A549 (cell line): ENCODE results near the gene LRRC74A. TPM values are rescaled to one million over a fixed set of nuclear protein-coding genes. Genes with fewer than 3 reads are reported as not detected.

ENCODE experiments used
- ATAC-seq, 2 experiments: fragments of 200-7000 bp in 1 of 2; fragments of >200 bp in 1 of 2; cut with Nextera tagmentation in 1 of 2; cut with Tn5 transposase in 1 of 2; 3 replicates each; pipeline versions ENCODE4 v1.8.0 to v1.9.1; 2018 to 2020; ENCODE audit warnings: mild to moderate bottlenecking in 1 of 2, moderate library complexity in 1 of 2
- CTCF ChIA-PET: fragments of 300-600 bp; sonication (Branson Sonifier 250); formaldehyde crosslinking; extraction: SDS; loops from one replicate; lab custom pipeline; 2021; ENCODE audit warnings: antibody characterized with exemption, inconsistent platforms; lab: Yijun Ruan, JAX
- POLR2A ChIA-PET: fragments of 350-600 bp; formaldehyde crosslinking; extraction: SDS; loops from one replicate; lab custom pipeline; 2021; ENCODE audit warnings: antibody characterized with exemption, inconsistent platforms; lab: Yijun Ruan, JAX
- DNase-seq, 2 experiments: peaks; one replicate each; pipeline versions ENCODE4 v3.0.0 to v3.0.0-alpha.2; 2011 to 2016; ENCODE audit warnings: low read depth in 1 of 2, low spot score in 1 of 2
- FAIRE-seq: peaks from 2 replicates; lab custom pipeline; 2011; peaks lifted over from hg19 to GRCh38; lab: Jason Lieb, UNC
- H3K27ac ChIP-seq, 2 experiments: fragments of >200 bp; sonication (Bioruptor Twin); formaldehyde crosslinking; 3 replicates each; pipeline ENCODE4 v1.5.1; 2016 to 2017
- H3K4me1 ChIP-seq: fragments of >200 bp; sonication (Bioruptor Twin); formaldehyde crosslinking; 3 replicates; pipeline ENCODE4 v1.6.1; 2016
- H3K4me2 ChIP-seq: fragments of >200 bp; sonication (Bioruptor Twin); formaldehyde crosslinking; 3 replicates; pipeline ENCODE4 v1.6.1; 2016
- H3K4me3 ChIP-seq: fragments of >200 bp; sonication (Bioruptor Twin); formaldehyde crosslinking; 3 replicates; pipeline ENCODE4 v1.5.1; 2016
- H3K9me3 ChIP-seq: fragments of >200 bp; sonication (Bioruptor Twin); formaldehyde crosslinking; 3 replicates; pipeline ENCODE4 v1.6.1; 2016
- ATOH8 ChIP-seq: fragments of 250-450 bp; sonication (Bioruptor Pico); IDR thresholded peaks from 2 replicates; pipeline ENCODE4 v1.5.0; 2020; ENCODE audit warnings: low read depth, mild to moderate bottlenecking, moderate library complexity
- BHLHE40 ChIP-seq: IDR thresholded peaks from 2 replicates; pipeline ENCODE4 v1.6.1; 2012; ENCODE audit warnings: low read depth, low read length, inconsistent platforms
- CHD2 ChIP-seq: fragments of 150-350 bp; IDR thresholded peaks from 2 replicates; pipeline ENCODE4 v1.6.1; 2014; ENCODE audit warnings: low read length; ENCODE audit not compliant: partially characterized antibody
- E2F6 ChIP-seq: IDR thresholded peaks from 2 replicates; pipeline ENCODE4 v1.6.1; 2012; ENCODE audit warnings: low read depth, borderline replicate concordance
- ESRRA ChIP-seq: fragments of 150-350 bp; IDR thresholded peaks from 2 replicates; pipeline ENCODE4 v1.6.1; 2014; ENCODE audit warnings: mild to moderate bottlenecking, low read length, borderline replicate concordance
- FOSB ChIP-seq: fragments of 250-450 bp; sonication (Bioruptor Pico); IDR thresholded peaks from 2 replicates; pipeline ENCODE4 v1.5.0; 2020; ENCODE audit warnings: mild to moderate bottlenecking, moderate library complexity
- HEYL ChIP-seq: fragments of 250-450 bp; sonication (Bioruptor Pico); IDR thresholded peaks from 2 replicates; pipeline ENCODE4 v1.8.0; 2021; ENCODE audit warnings: mild to moderate bottlenecking, moderate library complexity
- HOXA7 ChIP-seq: fragments of 250-450 bp; sonication (Bioruptor Pico); IDR thresholded peaks from 2 replicates; pipeline ENCODE4 v1.5.0; 2020; ENCODE audit warnings: mild to moderate bottlenecking, moderate library complexity
- JUN ChIP-seq, 2 experiments: fragments of >200 bp; sonication (Bioruptor Twin); formaldehyde crosslinking; IDR thresholded peaks; 2 replicates in 1 of 2; 3 replicates in 1 of 2; pipeline ENCODE4 v1.6.1; 2016 to 2017
- PBX3 ChIP-seq: IDR thresholded peaks from 2 replicates; pipeline ENCODE4 v1.6.1; 2012
- POLR2A ChIP-seq: IDR thresholded peaks from 2 replicates; pipeline ENCODE4 v1.6.1; 2012; ENCODE audit warnings: mild to moderate bottlenecking, low read length
- POLR2AphosphoS2 ChIP-seq: conservative IDR thresholded peaks from 2 replicates; pipeline ENCODE4 v1.6.1; 2012; ENCODE audit warnings: low read length, improper control_type of control experiment, inconsistent platforms
- RAD21 ChIP-seq, 2 experiments: fragments of >200 bp in 1 of 2; sonication (Bioruptor Twin) in 1 of 2; formaldehyde crosslinking in 1 of 2; IDR thresholded peaks in 1 of 2; conservative IDR thresholded peaks in 1 of 2; 2 replicates in 1 of 2; 3 replicates in 1 of 2; pipeline ENCODE4 v1.6.1; 2012 to 2018; ENCODE audit warnings: inconsistent platforms in 1 of 2
- REST ChIP-seq: fragments of 200-600 bp; sonication (generic); IDR thresholded peaks from 2 replicates; pipeline ENCODE4 v1.6.1; 2016; ENCODE audit warnings: antibody characterized with exemption, mild to moderate bottlenecking, moderate library complexity
- RNF2 ChIP-seq: fragments of 200-600 bp; sonication (generic); IDR thresholded peaks from 2 replicates; pipeline ENCODE4 v1.6.1; 2016; ENCODE audit warnings: low read depth, mild to moderate bottlenecking, antibody characterized with exemption, moderate library complexity, borderline replicate concordance
- ZSCAN20 ChIP-seq: fragments of 250-450 bp; sonication (Bioruptor Pico); IDR thresholded peaks from 2 replicates; pipeline ENCODE4 v1.8.0; 2022; ENCODE audit warnings: mild to moderate bottlenecking, moderate library complexity
- WGBS: methylation state at CpG from one replicate; pipeline ENCODE4 v1.1.6; 2017; ENCODE audit errors: missing lambda C conversion rate; 5-methylcytosine and 5-hydroxymethylcytosine counted together
- polyA plus RNA-seq, 4 experiments: library from polyadenylated mRNA; depleted of rRNA in 3 of 4; stranded (reverse); fragments of >200 nt; fragmentation: RNase III in 1 of 4; extraction: RNeasy Plus Mini Kit Qiagen cat#74134 plus additional on column Dnase treatment in 1 of 4; gene quantifications; 2 replicates in 3 of 4; 3 replicates in 1 of 4; pipeline ENCODE4 v1.2.3, GENCODE V29; 2011 to 2017
- TF ChIP-seq, protein P1 (sequence below): fragments of 450-650 bp; IDR thresholded peaks from 2 replicates; pipeline ENCODE4 v1.6.1; 2014; ENCODE audit warnings: antibody characterized with exemption

The LRRC74A gene
- polyA plus RNA-seq, 2 of the 4 experiments (the other 2 are of a cell fraction), result not detected

DNA sequence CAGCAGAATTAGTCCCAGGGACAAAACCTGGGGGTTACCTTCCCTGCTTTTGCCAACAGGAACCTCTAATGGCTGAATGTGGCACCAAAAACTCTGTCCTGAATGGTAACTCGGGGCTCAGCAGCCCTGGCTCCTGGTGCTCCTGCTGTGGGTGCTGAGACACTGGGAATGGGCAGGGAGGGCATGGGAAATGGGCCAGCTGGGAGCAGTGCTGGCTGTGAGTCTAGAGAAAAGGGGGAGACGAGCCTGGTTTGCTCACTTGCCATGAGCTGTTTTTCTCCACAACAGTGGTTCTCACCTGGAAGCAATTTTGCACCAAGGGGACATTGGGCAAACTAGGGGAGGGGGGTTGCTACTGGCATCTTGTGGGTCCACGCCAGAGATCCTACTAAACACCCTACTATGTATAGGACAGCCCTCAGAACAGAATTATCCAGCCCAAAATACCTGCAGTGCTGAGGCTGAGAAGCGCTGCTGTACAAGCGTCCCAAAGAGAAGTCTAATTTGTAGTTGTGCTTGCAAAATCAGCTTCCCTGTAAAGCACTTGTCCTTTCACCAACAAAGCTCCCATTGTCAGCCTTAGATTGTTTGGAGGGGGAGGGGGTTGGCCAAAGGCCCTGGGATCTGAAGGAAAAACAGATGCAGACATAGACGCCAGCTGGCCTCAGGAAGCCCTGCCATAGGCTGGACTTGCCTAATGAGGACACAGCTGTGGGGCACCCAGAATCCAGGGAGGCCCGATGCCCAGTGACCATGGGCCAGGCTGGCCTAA is 3.6 kb downstream of the LRRC74A start:
- H3K4me2 ChIP-seq, result no peak overlapping the region
- POLR2A ChIA-PET, result no interaction called here
- no peaks in the 10 kb centered on the region for H3K9me3 ChIP-seq
- no peak overlapping the region for H3K27ac ChIP-seq
- H3K4me3 ChIP-seq, result no peak overlapping the region
- H3K4me1 ChIP-seq, result no peaks in the 10 kb centered on the region
- 40% methylated on average over 7 of the region's 7 CpGs for WGBS
- TF ChIP-seq POLR2A (no peak), HEYL (CRISPR knock-in tag) (no peak), FOSB (no peak), POLR2AphosphoS2 (no peak), JUN (IDR thresholded peaks at IDR 0.05) (no peak), ATOH8 (CRISPR knock-in tag) (no peak), RNF2 (no peak)
- no peak for DNase-seq
- CTCF ChIA-PET, result interaction anchor here (0.7 to 1.9 kb wide), 4 partner anchors 18 to 1220 kb away, joined by 3 to 6 read pairs (median 3); partner anchors contain the start of gene ANGEL1
- no peak for FAIRE-seq
- ATAC-seq, result no peak

- POLR2A ChIA-PET, result no interaction called here
- CTCF ChIA-PET, result interaction anchor here (0.7 to 1.9 kb wide), 2 partner anchors 19 to 47 kb away, joined by 3 to 6 read pairs; partner anchors contain the start of gene ANGEL1
These were observed 4.3 kb downstream of the LRRC74A start for GRCh38 chr14:76830556-76830955.

DNA sequence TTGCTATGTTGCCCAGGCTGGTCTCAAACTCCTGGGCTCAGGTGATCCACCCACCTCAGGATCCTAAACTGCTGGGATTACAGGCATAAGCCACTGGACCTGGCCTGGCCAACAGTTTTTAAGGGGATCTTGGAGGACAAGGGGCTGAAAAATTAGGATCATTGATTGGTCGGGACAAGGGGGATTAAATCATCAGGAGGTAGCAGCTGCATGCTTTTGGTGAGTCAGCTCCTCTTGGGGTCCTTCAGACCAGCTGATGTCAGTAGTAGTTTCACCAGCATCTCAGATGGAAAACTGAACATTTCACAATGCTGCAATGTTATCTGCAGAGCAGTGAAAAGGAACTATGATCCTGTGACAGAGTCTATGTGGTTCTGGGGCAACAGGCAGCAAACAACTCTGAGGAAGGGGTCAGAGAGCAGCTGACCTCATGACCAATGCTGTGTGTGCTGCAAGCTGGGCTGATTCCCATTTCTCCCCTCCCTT is 6.3 kb downstream of the LRRC74A start:
- DNase-seq, result no peak
- FAIRE-seq, result no peak
- no peak overlapping the region for H3K4me2 ChIP-seq
- 0% methylated on average over 1 of the region's 1 CpG for WGBS
- no peaks in the 10 kb centered on the region for H3K9me3 ChIP-seq
- CTCF ChIA-PET, result interaction anchor here (1.0 to 1.1 kb wide), 2 partner anchors 16 to 38 kb away, joined by 3 read pairs; no protein-coding TSS in a partner anchor
- no peak overlapping the region for H3K27ac ChIP-seq
- no peaks in the 10 kb centered on the region for H3K4me1 ChIP-seq
- ATAC-seq, result no peak
- TF ChIP-seq CHD2 (no peak), ESRRA (no peak), BHLHE40 (no peak)
- POLR2A ChIA-PET, result no interaction called here
- H3K4me3 ChIP-seq, result no peak overlapping the region

More at GRCh38 chr14:76830556-76830955, 4.3 kb downstream of the LRRC74A start:
- WGBS, result 72% methylated on average over 4 of the region's 4 CpGs
- TF ChIP-seq, protein P1, sequence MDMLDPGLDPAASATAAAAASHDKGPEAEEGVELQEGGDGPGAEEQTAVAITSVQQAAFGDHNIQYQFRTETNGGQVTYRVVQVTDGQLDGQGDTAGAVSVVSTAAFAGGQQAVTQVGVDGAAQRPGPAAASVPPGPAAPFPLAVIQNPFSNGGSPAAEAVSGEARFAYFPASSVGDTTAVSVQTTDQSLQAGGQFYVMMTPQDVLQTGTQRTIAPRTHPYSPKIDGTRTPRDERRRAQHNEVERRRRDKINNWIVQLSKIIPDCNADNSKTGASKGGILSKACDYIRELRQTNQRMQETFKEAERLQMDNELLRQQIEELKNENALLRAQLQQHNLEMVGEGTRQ, result no peak
- TF ChIP-seq, all 56 proteins: peak for 0
- DNase-seq (no peak), FAIRE-seq (no peak), ATAC-seq (no peak)
- H3K4me2 ChIP-seq, result no peak overlapping the region
- H3K4me3 ChIP-seq, result no peak overlapping the region
- H3K27ac ChIP-seq, result no peak overlapping the region
- no peaks in the 10 kb centered on the region for H3K4me1 ChIP-seq
- no peaks in the 10 kb centered on the region for H3K9me3 ChIP-seq

DNA sequence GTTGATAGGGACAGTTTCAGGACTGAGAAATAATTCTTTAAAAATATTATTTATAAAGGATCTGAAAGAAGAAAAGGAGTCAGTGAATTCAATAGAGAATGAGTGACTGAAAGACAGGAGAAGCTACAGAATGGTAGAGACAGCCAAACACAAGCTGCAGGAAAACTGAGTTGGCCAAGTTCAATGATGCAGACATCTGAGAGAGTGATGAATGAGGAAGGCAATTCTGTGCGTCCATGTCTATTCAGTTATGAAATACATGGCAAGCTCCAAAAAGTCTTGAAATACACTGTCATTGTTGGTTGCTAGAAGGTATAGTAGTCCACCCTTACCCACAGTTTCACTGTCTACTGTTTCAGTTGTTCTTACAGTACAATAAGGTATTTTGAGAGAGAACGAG is 6.8 kb downstream of the LRRC74A start:
- CTCF ChIA-PET, result interaction anchor here (0.7 to 1.0 kb wide), 2 partner anchors 37 to 42 kb away, joined by 3 to 4 read pairs; no protein-coding TSS in a partner anchor
- TF ChIP-seq RAD21 (conservative IDR thresholded peaks at IDR 0.05 in 1 of 2, IDR thresholded peaks at IDR 0.05 in 1 of 2) (no peak), E2F6 (no peak), REST (no peak), ESRRA (no peak), HOXA7 (no peak), ZSCAN20 (CRISPR knock-in tag) (no peak), PBX3 (no peak)

More for the DNA sequence above, 6.8 kb downstream of the LRRC74A start:
- H3K4me2 ChIP-seq, result no peak overlapping the region
- no peak for FAIRE-seq
- no peak for ATAC-seq
- no peak overlapping the region for H3K27ac ChIP-seq
- no peak overlapping the region for H3K4me3 ChIP-seq
- no peaks in the 10 kb centered on the region for H3K9me3 ChIP-seq
- H3K4me1 ChIP-seq, result no peaks in the 10 kb centered on the region
- no peak for DNase-seq
- WGBS, result 88% methylated on average over 2 of the region's 2 CpGs
- POLR2A ChIA-PET, result no interaction called here
